Osteoblast (primary cell): ENCODE data around the gene ENTPD2. TPM values are rescaled to one million over a fixed set of nuclear protein-coding genes. Genes with fewer than 3 reads are reported as not detected.
A peak's percentile ranks its signal among the peaks of the same experiment; 100 is the strongest.

Source experiments
- DNase-seq: peaks from one replicate; pipeline ENCODE4 v3.0.0; 2011; ENCODE audit warnings: low spot score, mixed read lengths; ENCODE audit not compliant: insufficient read length; ENCODE audit errors: missing footprints
- H2AFZ ChIP-seq: 2 replicates; pipeline ENCODE4 v1.6.0; 2011; ENCODE audit warnings: mild to moderate bottlenecking, low read length
- H3K27ac ChIP-seq: 2 replicates; pipeline ENCODE4 v1.5.1; 2011; ENCODE audit warnings: mild to moderate bottlenecking, low read depth, low read length, moderate library complexity
- H3K27me3 ChIP-seq: 2 replicates; pipeline ENCODE4 v1.6.0; 2012; ENCODE audit warnings: mild to moderate bottlenecking, control low read depth, inconsistent platforms, low read length, moderate library complexity; ENCODE audit not compliant: insufficient read depth
- H3K36me3 ChIP-seq: 2 replicates; pipeline ENCODE4 v1.5.1; 2011; ENCODE audit warnings: mild to moderate bottlenecking, low read length, control low read depth, moderate library complexity; ENCODE audit not compliant: insufficient read depth
- H3K4me1 ChIP-seq: 2 replicates; pipeline ENCODE4 v1.5.1; 2011; ENCODE audit warnings: mild to moderate bottlenecking, low read length, control low read depth, moderate library complexity; ENCODE audit not compliant: insufficient read depth
- H3K4me2 ChIP-seq: 2 replicates; pipeline ENCODE4 v1.6.0; 2011; ENCODE audit warnings: mild to moderate bottlenecking, low read length; ENCODE audit not compliant: insufficient read depth
- H3K4me3 ChIP-seq: fragments of 200-600 bp; sonication (generic); 3 replicates; pipeline ENCODE4 v1.5.1; 2012; ENCODE audit warnings: mild to moderate bottlenecking, low read length, inconsistent platforms; ENCODE audit not compliant: insufficient read depth
- H3K79me2 ChIP-seq: 2 replicates; pipeline ENCODE4 v1.6.0; 2012; ENCODE audit warnings: mild to moderate bottlenecking, low read length, control low read depth, inconsistent platforms; ENCODE audit not compliant: insufficient read depth
- H3K9me3 ChIP-seq: 2 replicates; pipeline ENCODE4 v1.5.1; 2011; ENCODE audit warnings: low read depth, low read length, control low read depth
- H4K20me1 ChIP-seq: 2 replicates; pipeline ENCODE4 v1.6.0; 2012; ENCODE audit warnings: mild to moderate bottlenecking, low read length, control low read depth; ENCODE audit not compliant: insufficient read depth
- total RNA-seq: library from RNA; depleted of rRNA; stranded (reverse); fragments of >200 nt; gene quantifications from 2 replicates; pipeline ENCODE4 v1.2.3, GENCODE V29; 2012
- TF ChIP-seq, protein P1 (sequence below): IDR thresholded peaks from 2 replicates; pipeline ENCODE4 v1.5.1; 2011; ENCODE audit warnings: mild to moderate bottlenecking, low read depth, low read length, moderate library complexity; ENCODE audit errors: extremely low read depth

Gene ENTPD2
- total RNA-seq, 1 donor = not detected

DNA sequence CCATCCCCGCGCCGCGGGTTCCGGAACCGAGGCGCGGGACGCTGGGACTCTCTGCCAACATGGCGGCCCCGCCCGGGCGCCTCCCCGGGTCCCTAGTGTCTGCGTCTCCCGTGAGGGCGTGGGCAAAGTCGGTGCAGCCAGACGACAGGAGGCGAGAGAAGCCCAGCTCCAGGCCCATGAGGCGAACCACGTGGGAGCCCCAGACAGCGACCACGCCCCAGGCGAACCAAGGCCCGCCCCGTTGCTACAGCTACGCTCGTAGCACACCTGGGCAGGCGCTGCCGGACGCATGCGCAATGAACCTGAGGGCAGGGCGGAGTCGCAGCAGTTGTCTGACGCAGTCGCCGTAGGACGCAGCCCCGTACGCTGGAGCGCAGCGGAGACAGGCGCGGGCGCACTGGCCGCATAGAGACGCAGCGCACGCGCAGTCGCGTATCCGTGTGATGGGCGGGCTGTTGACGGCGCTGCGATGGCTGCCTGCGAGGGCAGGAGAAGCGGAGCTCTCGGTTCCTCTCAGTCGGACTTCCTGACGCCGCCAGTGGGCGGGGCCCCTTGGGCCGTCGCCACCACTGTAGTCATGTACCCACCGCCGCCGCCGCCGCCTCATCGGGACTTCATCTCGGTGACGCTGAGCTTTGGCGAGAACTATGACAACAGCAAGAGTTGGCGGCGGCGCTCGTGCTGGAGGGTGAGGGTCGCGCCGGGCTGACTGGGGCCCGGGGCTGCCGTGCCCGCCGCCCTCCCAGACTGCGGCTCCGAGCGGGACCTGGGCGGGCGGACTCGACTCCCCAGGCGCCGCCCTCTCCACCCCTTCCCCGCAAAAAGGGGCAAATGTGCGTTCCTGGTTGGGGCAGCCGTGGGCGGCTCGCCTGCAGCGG, 32.9 kb upstream of the ENTPD2 start, which contains the start of gene MAN1B1:
TSS of gene MAN1B1 (plus strand) at position 455 of the 878 bp plus-strand sequence. CDS start at position 470, 15 bp downstream.
- H3K4me2 ChIP-seq = peak within 1 kb of the TSS; percentile 98
- DNase-seq = peak; percentile 100

DNA sequence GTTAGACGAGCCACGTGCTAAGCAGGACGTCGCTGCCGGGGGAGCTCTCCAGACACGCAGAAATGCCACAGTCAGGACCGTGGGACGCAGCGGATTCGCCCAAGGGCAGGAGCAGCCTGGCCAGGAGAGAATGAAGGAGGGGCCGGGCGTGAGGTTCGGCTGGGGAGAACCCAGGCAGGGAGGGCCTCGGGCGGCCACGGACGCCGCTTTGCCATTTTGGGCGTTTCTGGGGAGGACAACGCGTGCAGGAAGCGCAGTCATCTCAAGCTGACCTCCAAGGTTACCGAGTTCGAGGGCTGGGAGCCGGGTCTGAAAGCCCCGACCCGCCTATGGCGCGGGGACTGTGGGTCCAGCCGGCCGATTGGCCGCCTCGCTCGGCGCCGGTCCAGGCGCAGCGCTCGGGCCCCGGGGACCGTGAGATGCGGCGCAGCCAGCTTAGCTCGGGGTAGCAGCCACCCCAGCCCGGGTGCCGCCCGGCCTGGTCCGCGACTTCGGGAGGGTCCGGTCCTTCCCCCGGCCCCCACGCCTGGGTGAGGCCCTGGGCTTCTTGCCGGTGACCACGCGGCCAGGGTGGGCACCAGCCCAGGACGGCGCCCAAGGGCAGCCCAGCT, 32.2 kb upstream of the ENTPD2 start:
- Histone ChIP-seq H3K27ac (peak overlapping the region; percentile 73), H3K4me1 (peaks cover 44% of the 10 kb centered on the region), H3K79me2 (peaks cover 33% of the 10 kb centered on the region), H4K20me1 (peaks cover 2% of the 10 kb centered on the region), H3K27me3 (no peaks in the 10 kb centered on the region), H3K4me2 (peak overlapping the region; percentile 98), H3K9me3 (no peaks in the 10 kb centered on the region), H3K36me3 (peaks cover 24% of the 10 kb centered on the region), H2AFZ (peak overlapping the region; percentile 63), H3K4me3 (peak overlapping the region; percentile 93)
- peak; percentile 90 for DNase-seq
- TF ChIP-seq, protein P1, sequence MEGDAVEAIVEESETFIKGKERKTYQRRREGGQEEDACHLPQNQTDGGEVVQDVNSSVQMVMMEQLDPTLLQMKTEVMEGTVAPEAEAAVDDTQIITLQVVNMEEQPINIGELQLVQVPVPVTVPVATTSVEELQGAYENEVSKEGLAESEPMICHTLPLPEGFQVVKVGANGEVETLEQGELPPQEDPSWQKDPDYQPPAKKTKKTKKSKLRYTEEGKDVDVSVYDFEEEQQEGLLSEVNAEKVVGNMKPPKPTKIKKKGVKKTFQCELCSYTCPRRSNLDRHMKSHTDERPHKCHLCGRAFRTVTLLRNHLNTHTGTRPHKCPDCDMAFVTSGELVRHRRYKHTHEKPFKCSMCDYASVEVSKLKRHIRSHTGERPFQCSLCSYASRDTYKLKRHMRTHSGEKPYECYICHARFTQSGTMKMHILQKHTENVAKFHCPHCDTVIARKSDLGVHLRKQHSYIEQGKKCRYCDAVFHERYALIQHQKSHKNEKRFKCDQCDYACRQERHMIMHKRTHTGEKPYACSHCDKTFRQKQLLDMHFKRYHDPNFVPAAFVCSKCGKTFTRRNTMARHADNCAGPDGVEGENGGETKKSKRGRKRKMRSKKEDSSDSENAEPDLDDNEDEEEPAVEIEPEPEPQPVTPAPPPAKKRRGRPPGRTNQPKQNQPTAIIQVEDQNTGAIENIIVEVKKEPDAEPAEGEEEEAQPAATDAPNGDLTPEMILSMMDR = no peak

More for the DNA sequence above, 32.9 kb upstream of the ENTPD2 start, which contains the start of gene MAN1B1:
- no peaks in the 10 kb centered on the region for H3K27me3 ChIP-seq
- H3K4me1 ChIP-seq = peaks cover 44% of the 10 kb centered on the region
- H3K27ac ChIP-seq = peak within 1 kb of the TSS; percentile 73
- H4K20me1 ChIP-seq = peaks cover 5% of the 10 kb centered on the region
- H3K9me3 ChIP-seq = no peaks in the 10 kb centered on the region
- TF ChIP-seq, protein P1 = no peak
- H3K4me3 ChIP-seq = peak within 1 kb of the TSS; percentile 93
- H3K79me2 ChIP-seq = peaks cover 31% of the 10 kb centered on the region
- peaks cover 22% of the 10 kb centered on the region for H3K36me3 ChIP-seq
- H2AFZ ChIP-seq = peak within 1 kb of the TSS; percentile 85

DNA sequence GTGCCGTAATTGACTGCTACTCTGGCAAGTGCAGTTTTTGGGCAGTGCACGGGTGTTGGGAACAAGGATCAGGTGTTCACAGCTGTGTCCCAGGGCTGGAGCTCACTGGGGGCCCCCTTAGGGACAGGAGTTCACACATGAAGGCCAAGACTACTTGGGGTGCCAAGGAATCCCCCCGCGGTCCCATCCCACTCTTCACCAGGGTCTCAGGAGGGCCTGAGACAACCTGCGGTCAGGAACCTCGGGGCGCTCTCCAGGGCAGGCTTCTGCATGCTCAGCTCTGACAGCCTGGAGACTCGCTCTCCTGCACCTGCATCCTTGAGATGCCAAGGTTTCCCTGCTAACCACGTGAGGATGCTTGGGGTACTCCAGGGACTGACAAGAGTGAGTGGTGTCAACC, 30.7 kb upstream of the ENTPD2 start:
- H2AFZ ChIP-seq = no peak overlapping the region
- TF ChIP-seq, protein P1 = no peak
- peaks cover 41% of the 10 kb centered on the region for H3K79me2 ChIP-seq
- no peak overlapping the region for H3K4me2 ChIP-seq
- H3K27ac ChIP-seq = peak overlapping the region; percentile 27
- peaks cover 44% of the 10 kb centered on the region for H3K4me1 ChIP-seq
- no peak overlapping the region for H3K4me3 ChIP-seq
- no peaks in the 10 kb centered on the region for H3K27me3 ChIP-seq
- DNase-seq = no peak
- no peaks in the 10 kb centered on the region for H3K9me3 ChIP-seq
- H3K36me3 ChIP-seq = peaks cover 28% of the 10 kb centered on the region
- H4K20me1 ChIP-seq = peaks cover 1% of the 10 kb centered on the region
